HUES48 (cell line): ENCODE measurements around the gene CMTM7.
"Not testable (repeated sequence)": the region's sequence is repeated elsewhere in the genome, so short reads cannot be mapped to it uniquely, and the experiment has no call there.

ENCODE experiments used
- H3K27ac ChIP-seq: one replicate; pipeline ENCODE4 v1.7.0; 2013; ENCODE audit warnings: low read depth, low read length, inconsistent platforms
- H3K27me3 ChIP-seq: 2 replicates; pipeline ENCODE4 v1.6.1; 2013; ENCODE audit warnings: mild to moderate bottlenecking, low read length; ENCODE audit not compliant: control insufficient read depth, insufficient read depth
- H3K36me3 ChIP-seq: 2 replicates; pipeline ENCODE4 v1.6.1; 2013; ENCODE audit warnings: low read length; ENCODE audit not compliant: control insufficient read depth, insufficient read depth
- H3K4me1 ChIP-seq: 2 replicates; pipeline ENCODE4 v1.6.1; 2013; ENCODE audit warnings: mild to moderate bottlenecking, low read length; ENCODE audit not compliant: control insufficient read depth, insufficient read depth
- H3K4me3 ChIP-seq: 2 replicates; pipeline ENCODE4 v1.5.1; 2013; ENCODE audit warnings: mild to moderate bottlenecking, low read depth, low read length
- H3K9ac ChIP-seq: 2 replicates; pipeline ENCODE4 v1.6.1; 2013; ENCODE audit warnings: mild to moderate bottlenecking, low read depth, low read length, moderate library complexity
- H3K9me3 ChIP-seq: 2 replicates; pipeline ENCODE4 v1.6.1; 2013; ENCODE audit warnings: low read length; ENCODE audit not compliant: control insufficient read depth, insufficient read depth

CMTM7 gene

DNA sequence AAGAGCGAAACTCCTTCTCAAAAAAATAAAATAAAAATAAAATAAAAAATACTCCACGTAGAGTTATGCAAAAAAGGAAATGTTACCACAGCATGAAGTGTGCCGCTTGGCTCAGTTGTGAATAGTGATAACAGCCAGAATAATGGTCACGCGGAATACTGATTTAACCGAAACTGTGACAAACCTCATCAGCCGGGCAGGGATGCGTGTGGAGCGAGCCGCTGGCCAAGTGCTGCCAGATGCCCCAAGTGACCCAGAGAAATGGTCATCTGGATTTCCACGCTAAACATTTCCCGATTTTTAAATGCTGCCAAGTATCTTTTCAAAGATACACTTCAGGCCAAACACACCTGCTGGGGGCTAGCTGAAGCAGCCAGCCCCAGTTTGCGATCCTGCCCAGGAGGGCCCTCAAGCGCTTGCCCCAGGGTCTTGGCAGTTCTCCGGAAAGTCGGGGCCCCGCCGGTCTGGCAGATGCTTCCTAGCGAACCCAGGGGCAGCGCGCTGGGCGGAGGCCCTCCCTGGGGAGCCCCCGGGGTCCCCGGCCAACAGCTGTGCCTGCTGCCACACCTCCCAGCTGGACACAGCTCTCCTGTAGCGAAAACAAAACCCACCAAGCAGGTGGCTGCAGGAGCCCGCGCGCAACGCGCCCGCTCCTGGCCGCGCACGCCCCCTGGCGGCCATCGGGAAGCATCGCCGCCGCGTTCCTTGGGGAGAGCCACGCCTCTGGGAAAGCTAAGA lies 75.8 kb downstream of the CMTM7 start:
- no peak overlapping the region for H3K9ac ChIP-seq
- H3K9me3 ChIP-seq = no peaks in the 10 kb centered on the region
- H3K36me3 ChIP-seq = peaks cover 9% of the 10 kb centered on the region
- H3K4me1 ChIP-seq = 0 out of 2 replicates have a peak, but pooled peaks cover 4% of the 10 kb centered on the region
- H3K27me3 ChIP-seq = no peaks in the 10 kb centered on the region
- H3K27ac ChIP-seq = no peak overlapping the region
- peak overlapping the region; percentile 33; the same call in 1 of the 2 replicates for H3K4me3 ChIP-seq

DNA sequence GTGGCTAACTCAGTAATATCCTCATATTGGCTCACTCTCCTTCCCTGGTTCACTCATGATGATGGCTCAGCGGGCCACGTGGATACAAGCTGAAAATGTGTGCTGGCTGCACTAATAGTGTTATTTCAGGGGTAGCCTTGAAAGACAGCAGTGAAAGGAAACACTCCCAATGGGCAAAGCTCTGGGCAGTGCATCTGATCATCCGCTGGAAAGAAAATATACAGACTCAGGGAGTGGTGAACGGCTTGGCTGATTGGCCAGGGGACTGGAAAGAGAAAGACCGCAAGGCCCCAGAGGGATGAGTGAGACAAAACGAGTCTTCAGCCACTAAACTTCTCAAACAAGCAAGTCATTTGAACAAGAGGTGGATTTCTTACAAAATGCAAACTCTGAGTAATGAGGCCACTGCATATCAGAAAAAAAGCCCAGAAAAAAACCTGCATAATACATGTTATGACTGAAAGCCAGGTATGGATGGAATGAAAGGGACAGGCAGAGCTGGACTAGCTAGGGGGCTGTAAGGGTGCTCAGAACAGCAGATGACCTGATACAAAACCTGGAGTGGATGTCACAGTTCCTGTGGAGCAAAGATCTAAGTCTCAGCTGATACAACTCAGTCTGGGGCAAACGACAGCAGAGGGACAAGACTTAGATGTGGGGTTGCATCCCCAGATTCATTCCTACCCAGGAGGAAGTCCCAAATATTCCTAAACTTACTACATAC lies 77.7 kb downstream of the CMTM7 start:
- no peak overlapping the region for H3K27ac ChIP-seq
- H3K27me3 ChIP-seq = no peaks in the 10 kb centered on the region
- H3K9ac ChIP-seq = no peak overlapping the region
- no peaks in the 10 kb centered on the region for H3K9me3 ChIP-seq
- peaks cover 11% of the 10 kb centered on the region for H3K36me3 ChIP-seq
- no peaks in the 10 kb centered on the region for H3K4me1 ChIP-seq
- no peak overlapping the region for H3K4me3 ChIP-seq

DNA sequence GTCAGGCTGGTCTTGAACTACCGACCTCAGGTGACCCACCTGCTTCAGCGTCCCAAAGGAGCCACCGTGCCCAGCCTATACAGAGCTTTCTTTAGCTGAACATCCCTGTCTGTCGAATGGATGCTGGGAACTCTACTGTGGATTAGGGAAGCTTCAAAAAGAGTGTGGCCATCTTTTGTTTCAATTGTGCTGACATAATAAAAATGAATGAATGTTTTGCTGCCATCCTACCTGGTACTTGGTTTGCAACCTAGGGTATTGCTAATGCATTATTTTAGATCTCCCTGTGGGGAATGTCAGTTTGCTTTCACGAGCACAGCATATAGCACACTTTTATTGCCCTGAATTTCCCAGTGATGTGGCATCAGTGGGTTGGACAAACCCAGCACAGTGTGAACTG lies 78.7 kb downstream of the CMTM7 start:
- no peak overlapping the region for H3K4me3 ChIP-seq
- no peaks in the 10 kb centered on the region for H3K27me3 ChIP-seq
- no peak overlapping the region for H3K9ac ChIP-seq
- no peaks in the 10 kb centered on the region for H3K4me1 ChIP-seq
- peaks cover 11% of the 10 kb centered on the region for H3K36me3 ChIP-seq
- H3K9me3 ChIP-seq = no peaks in the 10 kb centered on the region
- no peak overlapping the region for H3K27ac ChIP-seq

DNA sequence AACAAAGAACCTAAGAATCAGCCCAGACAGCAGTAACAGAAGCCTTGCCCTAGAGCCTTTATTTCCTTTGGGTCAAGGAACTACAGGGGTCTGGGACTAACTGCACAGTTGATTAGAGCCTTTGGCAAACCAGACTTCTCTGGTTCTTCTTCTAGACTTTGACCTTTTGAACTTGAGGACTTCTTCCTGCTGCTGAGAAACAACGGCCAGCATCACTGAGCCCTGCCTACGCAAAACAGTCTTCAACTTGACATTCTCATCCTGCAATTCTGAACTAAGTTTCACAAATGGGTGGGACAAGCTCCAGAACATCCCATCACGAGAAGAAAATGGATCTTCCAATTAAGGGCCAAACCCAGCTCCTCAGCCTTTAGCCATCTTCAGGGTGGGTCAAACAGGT lies 79.6 kb downstream of the CMTM7 start:
- H3K27ac ChIP-seq = no peak overlapping the region
- H3K4me3 ChIP-seq = no peak overlapping the region
- H3K27me3 ChIP-seq = no peaks in the 10 kb centered on the region
- no peak overlapping the region for H3K9ac ChIP-seq
- H3K36me3 ChIP-seq = peaks cover 11% of the 10 kb centered on the region
- H3K4me1 ChIP-seq = no peaks in the 10 kb centered on the region
- no peaks in the 10 kb centered on the region for H3K9me3 ChIP-seq

DNA sequence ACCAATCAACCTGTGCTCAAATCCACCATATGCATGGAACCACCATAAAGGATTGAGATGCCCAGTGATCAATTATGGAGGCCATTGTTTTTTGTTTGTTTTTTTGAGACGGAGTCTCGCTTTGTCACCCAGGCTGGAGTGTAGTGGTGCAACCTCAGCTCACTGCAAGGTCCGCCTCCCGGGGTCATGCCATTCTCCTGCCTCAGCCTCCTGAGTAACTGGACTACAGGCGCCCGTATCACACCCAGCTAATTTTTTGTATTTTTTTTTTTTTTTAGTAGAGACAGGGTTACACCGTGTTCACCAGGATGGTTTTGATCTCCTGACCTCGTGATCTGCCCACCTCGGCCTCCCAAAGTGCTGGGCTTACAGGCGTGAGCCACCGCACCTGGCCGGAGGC lies 80.5 kb downstream of the CMTM7 start:
- H3K36me3 ChIP-seq = peaks cover 11% of the 10 kb centered on the region
- not testable (repeated sequence) for H3K27ac ChIP-seq, H3K9me3 ChIP-seq, H3K27me3 ChIP-seq, H3K4me3 ChIP-seq, H3K4me1 ChIP-seq, H3K9ac ChIP-seq

DNA sequence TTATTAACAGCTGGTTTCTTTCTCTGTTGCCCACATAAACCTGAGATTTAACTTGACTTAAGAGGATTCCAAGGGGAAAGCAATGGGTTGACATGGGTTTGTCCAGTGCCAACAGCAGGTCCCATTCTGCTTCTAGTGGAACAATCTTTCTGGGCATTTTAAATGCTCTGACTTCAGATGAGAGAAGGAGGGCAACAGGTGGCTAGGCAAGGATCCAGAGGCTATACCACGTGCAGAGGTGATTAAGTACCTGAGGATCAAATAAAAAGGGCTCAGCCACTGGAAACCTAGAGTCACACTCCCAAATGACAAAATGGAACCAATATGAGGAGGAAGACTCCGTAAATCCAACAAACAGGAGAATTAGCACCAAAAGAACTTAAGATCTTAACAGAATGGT lies 82.5 kb downstream of the CMTM7 start:
- H3K9me3 ChIP-seq = no peaks in the 10 kb centered on the region
- H3K4me3 ChIP-seq = no peak overlapping the region
- no peak overlapping the region for H3K9ac ChIP-seq
- H3K27me3 ChIP-seq = no peaks in the 10 kb centered on the region
- H3K36me3 ChIP-seq = peaks cover 9% of the 10 kb centered on the region; the same call in 1 of the 2 replicates
- no peaks in the 10 kb centered on the region for H3K4me1 ChIP-seq
- H3K27ac ChIP-seq = no peak overlapping the region

DNA sequence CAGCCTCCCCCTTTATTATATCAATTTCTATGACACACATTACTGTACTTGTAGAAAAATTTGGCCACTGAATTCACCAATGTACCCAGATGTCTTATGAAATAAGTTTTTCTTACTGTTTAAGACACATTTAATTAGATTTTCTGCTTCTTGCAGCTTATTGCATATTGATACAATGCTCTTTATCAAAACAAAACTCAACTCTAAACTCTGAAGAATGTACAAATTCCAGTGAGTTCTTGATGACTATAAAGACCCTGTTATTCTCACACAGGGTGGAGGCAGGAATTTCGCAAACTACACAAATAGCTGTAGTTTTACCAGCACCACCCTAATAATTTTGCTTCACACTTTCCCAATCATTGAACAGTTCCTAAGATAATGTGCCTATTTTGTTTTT lies 89.0 kb downstream of the CMTM7 start:
- Histone ChIP-seq H3K9me3 (no peaks in the 10 kb centered on the region), H3K4me3 (no peak overlapping the region), H3K27me3 (no peaks in the 10 kb centered on the region), H3K27ac (no peak overlapping the region), H3K36me3 (peaks cover 31% of the 10 kb centered on the region), H3K4me1 (no peaks in the 10 kb centered on the region), H3K9ac (no peak overlapping the region)

DNA sequence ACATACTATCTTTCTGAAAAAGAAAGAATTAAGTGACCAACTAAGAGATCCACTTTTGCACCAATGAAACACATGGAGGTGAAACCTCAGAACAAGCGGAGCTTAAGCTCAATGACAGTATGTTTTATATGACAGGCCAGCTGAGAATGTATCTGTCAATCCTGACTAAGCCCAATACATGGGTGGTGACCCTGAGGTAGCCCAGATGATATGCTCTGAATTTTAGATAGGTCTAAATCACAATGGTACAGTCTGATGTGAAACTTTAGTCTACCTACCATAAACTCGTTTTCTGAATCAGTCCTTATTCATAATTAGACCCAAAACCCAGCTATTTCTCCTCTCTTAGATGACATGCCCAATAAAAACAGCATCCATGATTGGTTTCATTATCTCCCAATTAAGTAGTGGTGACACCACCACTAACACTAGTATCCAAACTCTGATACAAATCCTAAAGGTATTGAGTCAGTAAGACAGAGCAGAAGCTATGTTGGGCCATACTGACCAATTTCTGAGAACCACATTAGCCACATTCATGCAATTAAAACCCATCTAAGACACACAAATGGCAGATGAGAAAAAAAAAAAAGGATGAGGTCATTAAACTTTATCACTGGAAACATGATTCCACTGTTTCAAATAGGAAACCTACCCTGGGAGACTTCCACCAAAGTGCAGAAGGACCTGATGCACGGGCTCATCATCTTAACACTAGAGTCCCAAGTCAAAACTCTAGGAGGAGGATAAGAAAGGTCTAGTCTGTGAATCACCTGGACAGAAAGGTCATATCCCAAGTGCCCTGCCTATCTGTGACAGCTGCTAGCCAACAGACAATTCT lies 90.4 kb downstream of the CMTM7 start:
- Histone ChIP-seq H3K4me1 (no peaks in the 10 kb centered on the region), H3K27me3 (no peaks in the 10 kb centered on the region), H3K9ac (no peak overlapping the region), H3K4me3 (no peak overlapping the region), H3K27ac (no peak overlapping the region), H3K9me3 (no peaks in the 10 kb centered on the region), H3K36me3 (peaks cover 40% of the 10 kb centered on the region)

DNA sequence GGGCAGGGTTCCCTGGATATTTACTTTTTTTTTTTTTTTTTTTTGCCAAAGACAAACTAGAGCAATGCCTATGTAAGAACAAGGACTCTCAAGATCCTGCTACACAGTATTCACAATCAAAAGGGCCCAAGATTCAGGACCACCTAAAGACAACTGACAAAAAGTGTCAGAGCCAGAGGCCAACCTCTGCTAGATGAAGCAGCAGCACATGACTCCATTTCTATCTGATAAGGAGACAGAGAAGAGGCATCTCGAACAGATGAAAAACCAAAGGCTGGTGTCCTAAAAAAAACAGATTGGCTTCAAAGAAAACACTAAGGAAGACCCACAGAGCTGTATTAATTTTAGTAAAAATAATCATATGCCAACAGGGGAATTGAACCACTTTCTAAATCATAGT lies 91.0 kb downstream of the CMTM7 start:
- Histone ChIP-seq H3K27me3 (no peaks in the 10 kb centered on the region), H3K27ac (no peak overlapping the region), H3K36me3 (peaks cover 47% of the 10 kb centered on the region), H3K4me1 (no peaks in the 10 kb centered on the region), H3K9me3 (no peaks in the 10 kb centered on the region), H3K4me3 (no peak overlapping the region), H3K9ac (no peak overlapping the region)

DNA sequence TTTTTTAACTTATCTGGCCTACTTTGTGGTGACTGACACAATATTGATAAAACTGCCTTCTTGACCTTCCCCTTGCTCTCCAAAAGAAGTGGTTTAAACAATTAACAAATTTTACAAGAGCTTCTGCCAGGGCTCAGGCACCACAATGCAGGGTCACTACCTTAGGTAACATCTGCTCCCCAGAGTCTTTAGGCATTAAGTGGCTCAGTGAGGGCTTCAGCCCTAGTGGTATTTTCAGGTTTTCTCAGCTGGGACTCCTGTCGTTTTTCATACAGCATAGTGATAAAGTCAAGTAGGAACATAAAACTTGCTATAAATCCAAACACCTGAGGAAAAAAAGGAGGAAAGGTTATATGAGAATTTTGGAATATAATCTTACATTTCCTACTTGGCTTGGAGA lies 92.1 kb downstream of the CMTM7 start:
- no peaks in the 10 kb centered on the region for H3K9me3 ChIP-seq
- H3K36me3 ChIP-seq = peaks cover 53% of the 10 kb centered on the region
- no peak overlapping the region for H3K4me3 ChIP-seq
- no peak overlapping the region for H3K27ac ChIP-seq
- no peaks in the 10 kb centered on the region for H3K4me1 ChIP-seq
- no peaks in the 10 kb centered on the region for H3K27me3 ChIP-seq
- no peak overlapping the region for H3K9ac ChIP-seq

DNA sequence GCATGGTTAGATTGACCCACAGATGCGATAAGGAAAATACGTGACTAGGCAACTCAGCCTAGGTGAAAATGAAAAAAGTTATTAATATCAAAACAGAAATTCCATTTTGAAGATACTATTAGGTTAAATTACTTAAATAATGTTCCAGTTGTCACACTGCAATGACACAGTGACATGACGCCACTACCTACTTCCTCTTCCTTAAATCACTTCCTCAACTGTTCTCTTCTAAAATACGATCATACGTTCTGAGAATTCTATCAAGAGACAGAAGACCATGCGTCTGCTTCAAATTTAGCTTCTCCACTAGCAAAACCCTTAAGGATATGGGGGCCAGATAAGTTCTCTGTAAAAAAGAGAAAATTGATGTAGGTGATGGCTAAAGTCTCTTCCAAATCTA lies 92.8 kb downstream of the CMTM7 start:
- no peak overlapping the region for H3K27ac ChIP-seq
- H3K27me3 ChIP-seq = no peaks in the 10 kb centered on the region
- no peaks in the 10 kb centered on the region for H3K9me3 ChIP-seq
- no peak overlapping the region for H3K9ac ChIP-seq
- no peaks in the 10 kb centered on the region for H3K4me1 ChIP-seq
- no peak overlapping the region for H3K4me3 ChIP-seq
- peaks cover 49% of the 10 kb centered on the region for H3K36me3 ChIP-seq
